Activated naive CD4-positive, alpha-beta T cell treated with Interleukin-2 at 50 U/mL for 16 hours (primary cell): ENCODE results near the gene SEC62.
A peak's percentile ranks its signal among the peaks of the same experiment; 100 is the strongest.

ENCODE experiments used
- DNase-seq: peaks from one replicate; pipeline ENCODE4 v3.0.0-alpha.2; 2020

The SEC62 gene

GRCh38 chr3:169966428-169966950, at the start of gene SEC62:
TSS of gene SEC62 (plus strand) at chr3:169966807. CDS start at chr3:169966823, 16 bp downstream.
- peak; percentile 95 for DNase-seq

GRCh38 chr3:169923189-169923588, 43.4 kb upstream of the SEC62 start:
- DNase-seq, result no peak

GRCh38 chr3:169923831-169924230, 42.8 kb upstream of the SEC62 start:
- DNase-seq, result no peak

GRCh38 chr3:169929830-169930519, 36.6 kb upstream of the SEC62 start:
- DNase-seq, result no peak

GRCh38 chr3:169930843-169931242, 35.8 kb upstream of the SEC62 start:
- no peak for DNase-seq

- DNase-seq, result no peak
These were observed 34.7 kb upstream of the SEC62 start for GRCh38 chr3:169931747-169932520.

- DNase-seq, result no peak
These were observed 27.3 kb upstream of the SEC62 start for GRCh38 chr3:169939320-169939719.

GRCh38 chr3:169939751-169940150, 26.9 kb upstream of the SEC62 start:
- no peak for DNase-seq

- DNase-seq, result no peak
These were observed 26.0 kb upstream of the SEC62 start for GRCh38 chr3:169940470-169941181.

- DNase-seq, result peak; percentile 13
These were observed 21.3 kb upstream of the SEC62 start for GRCh38 chr3:169945313-169945712.

- no peak for DNase-seq
These were observed 20.3 kb upstream of the SEC62 start for GRCh38 chr3:169946336-169946735.

- no peak for DNase-seq
These were observed 17.8 kb upstream of the SEC62 start for GRCh38 chr3:169948559-169949448.

- no peak for DNase-seq
These were observed 14.6 kb upstream of the SEC62 start for GRCh38 chr3:169952045-169952444.

- no peak for DNase-seq
These were observed 13.0 kb upstream of the SEC62 start for GRCh38 chr3:169953462-169954141.

GRCh38 chr3:169954142-169954756, 12.4 kb upstream of the SEC62 start:
- DNase-seq, result no peak

GRCh38 chr3:169955406-169955805, 11.2 kb upstream of the SEC62 start:
- no peak for DNase-seq

GRCh38 chr3:169964176-169964575, 2.4 kb upstream of the SEC62 start:
- DNase-seq, result no peak

GRCh38 chr3:169965562-169966427, 812 bp upstream of the SEC62 start:
- DNase-seq, result no peak

GRCh38 chr3:169966951-169967915, 626 bp downstream of the SEC62 start:
- peak; percentile 33 for DNase-seq
